Measurements from ENCODE around the gene PRR15. TPM values are rescaled to one million over a fixed set of nuclear protein-coding genes. Genes with fewer than 3 reads are reported as not detected.

PRR15 gene
- total RNA-seq, 1 donor from 2014 or later, result 6.6 TPM

DNA sequence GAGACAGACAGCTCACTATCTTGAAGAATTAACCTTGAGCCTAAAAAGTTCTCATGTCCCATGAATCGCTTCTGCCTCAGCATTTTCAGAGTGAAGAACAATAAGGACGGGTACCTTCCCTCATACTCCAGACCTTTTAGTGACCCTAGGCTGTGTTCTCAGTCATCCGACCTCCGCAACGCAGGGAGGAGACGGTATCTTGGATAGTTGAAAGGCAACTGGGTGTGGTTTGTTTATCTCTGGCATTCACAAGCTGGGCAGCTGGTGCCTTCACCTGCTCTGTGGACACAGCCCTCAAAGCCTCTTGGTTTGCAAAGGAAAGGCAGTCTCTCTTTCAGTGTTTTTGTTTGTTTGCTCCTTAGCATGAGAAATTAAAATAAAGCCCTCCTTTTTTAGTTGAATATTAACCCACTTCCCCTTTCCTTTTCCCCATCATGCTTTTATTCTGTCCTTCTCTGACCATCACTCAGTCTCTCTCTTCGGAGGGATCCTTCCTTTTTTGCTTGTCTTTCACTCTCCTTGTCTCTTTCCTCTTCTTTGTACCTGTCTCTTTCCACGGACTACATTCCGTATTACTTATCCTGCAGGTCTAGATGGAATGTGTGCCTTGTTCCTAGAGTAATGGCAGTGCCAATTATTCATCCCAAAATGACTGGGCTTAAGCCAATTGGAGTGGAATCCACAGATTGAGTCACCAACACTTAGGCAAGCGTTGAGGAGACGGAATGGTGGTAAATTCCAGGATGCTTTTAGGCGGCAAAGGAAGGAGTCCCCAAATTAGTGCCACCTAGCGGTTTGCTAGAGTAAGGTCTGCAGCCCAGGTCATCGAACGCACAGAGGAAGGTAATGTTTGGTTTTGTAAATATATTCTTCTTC is 45.8 kb downstream of the PRR15 start:
- Mint-ChIP-seq H3K36me3 (peaks cover 2% of the 10 kb centered on the region), H3K27ac (no peak overlapping the region), H3K4me3 (no peak overlapping the region), H3K27me3 (ENCODE audit: low read depth) (no peaks in the 10 kb centered on the region), H3K9me3 (peaks cover 12% of the 10 kb centered on the region), H3K4me1 (peaks cover 19% of the 10 kb centered on the region)
- TF ChIP-seq, protein P1, sequence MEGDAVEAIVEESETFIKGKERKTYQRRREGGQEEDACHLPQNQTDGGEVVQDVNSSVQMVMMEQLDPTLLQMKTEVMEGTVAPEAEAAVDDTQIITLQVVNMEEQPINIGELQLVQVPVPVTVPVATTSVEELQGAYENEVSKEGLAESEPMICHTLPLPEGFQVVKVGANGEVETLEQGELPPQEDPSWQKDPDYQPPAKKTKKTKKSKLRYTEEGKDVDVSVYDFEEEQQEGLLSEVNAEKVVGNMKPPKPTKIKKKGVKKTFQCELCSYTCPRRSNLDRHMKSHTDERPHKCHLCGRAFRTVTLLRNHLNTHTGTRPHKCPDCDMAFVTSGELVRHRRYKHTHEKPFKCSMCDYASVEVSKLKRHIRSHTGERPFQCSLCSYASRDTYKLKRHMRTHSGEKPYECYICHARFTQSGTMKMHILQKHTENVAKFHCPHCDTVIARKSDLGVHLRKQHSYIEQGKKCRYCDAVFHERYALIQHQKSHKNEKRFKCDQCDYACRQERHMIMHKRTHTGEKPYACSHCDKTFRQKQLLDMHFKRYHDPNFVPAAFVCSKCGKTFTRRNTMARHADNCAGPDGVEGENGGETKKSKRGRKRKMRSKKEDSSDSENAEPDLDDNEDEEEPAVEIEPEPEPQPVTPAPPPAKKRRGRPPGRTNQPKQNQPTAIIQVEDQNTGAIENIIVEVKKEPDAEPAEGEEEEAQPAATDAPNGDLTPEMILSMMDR (IDR thresholded peaks at IDR 0.05; ENCODE audit: unreplicated experiment), result peak; percentile 68
- no peak for DNase-seq (ENCODE audit: low spot score in 2 of 2, unreplicated experiment in 2 of 2)

DNA sequence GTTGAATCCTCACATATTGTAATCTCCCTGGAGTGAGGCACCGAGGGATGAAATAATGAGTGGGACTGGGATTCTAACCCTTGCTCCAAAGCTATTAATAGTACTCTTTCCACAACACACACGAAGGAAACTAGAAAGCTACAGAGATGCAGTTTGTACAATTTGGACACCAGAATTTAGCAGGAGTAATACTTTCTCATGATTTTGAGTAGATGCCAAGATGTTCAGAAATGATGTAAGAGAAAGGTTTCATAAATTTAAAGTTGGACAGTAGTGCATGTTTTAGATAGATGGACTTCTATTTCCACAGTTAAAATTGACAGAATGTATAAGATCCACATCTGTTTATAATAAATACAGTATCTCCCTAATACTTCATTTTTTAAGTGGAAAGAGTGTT is 46.5 kb downstream of the PRR15 start:
- no peak for DNase-seq (ENCODE audit: low spot score in 2 of 2, unreplicated experiment in 2 of 2)
- Mint-ChIP-seq H3K4me1 (peaks cover 19% of the 10 kb centered on the region), H3K4me3 (no peak overlapping the region), H3K36me3 (peaks cover 2% of the 10 kb centered on the region), H3K27ac (no peak overlapping the region), H3K9me3 (peaks cover 14% of the 10 kb centered on the region), H3K27me3 (ENCODE audit: low read depth) (no peaks in the 10 kb centered on the region)
- TF ChIP-seq, protein P1 (IDR thresholded peaks at IDR 0.05; ENCODE audit: unreplicated experiment), result peak; percentile 2

DNA sequence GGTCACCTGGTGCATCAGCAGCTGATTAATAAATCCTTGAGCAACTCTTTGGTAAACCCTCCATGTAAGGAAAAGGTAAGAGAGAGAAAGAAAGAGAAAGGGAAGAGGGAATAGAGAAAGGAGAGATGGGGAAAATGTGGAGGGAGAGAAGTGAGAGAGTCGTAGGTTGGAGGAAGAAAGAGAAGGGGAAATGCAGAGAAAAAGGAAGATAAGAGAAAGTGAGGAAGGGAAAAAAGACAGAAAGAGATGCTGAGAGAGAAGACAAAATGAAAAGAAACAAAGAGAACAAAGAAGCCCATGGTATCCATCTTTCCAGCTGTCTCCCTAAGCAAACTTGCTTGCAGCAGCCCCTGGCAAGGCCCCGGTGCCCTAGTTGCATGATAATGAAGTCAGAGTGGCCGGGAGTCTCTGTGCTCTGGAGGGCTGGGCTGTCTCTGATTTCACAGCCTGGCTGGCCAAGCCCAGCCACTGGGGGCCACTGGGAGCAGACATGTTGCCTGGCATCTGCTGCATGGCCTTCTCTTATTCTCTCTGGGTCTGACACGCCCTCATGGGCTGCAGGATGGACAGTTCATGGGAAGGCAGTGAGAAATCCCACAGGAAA is 48.4 kb downstream of the PRR15 start:
- H3K27ac Mint-ChIP-seq, result no peak overlapping the region
- H3K4me1 Mint-ChIP-seq, result peaks cover 13% of the 10 kb centered on the region
- H3K27me3 Mint-ChIP-seq (ENCODE audit: low read depth), result no peaks in the 10 kb centered on the region

DNA sequence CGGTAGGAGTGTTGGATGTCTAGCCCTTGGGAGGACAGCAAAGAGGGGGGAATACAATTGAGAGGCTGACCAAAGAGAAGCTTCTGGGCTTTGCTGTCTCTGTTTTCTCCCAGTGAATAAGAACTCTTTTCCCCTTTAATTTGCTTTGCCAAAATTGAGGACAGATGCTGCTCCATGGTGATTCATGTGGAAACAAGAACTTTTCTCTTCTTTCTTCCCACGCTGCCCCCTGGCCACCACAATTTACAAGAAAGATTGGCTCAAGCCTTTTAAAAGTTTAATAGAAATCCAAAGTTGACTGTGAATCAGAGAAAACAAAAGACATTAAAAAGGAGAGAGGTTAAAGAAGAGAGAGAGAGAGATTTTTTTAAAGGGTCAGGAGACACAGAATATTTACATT is 49.0 kb downstream of the PRR15 start:
- Mint-ChIP-seq H3K36me3 (peaks cover 2% of the 10 kb centered on the region), H3K4me3 (no peak overlapping the region), H3K4me1 (peaks cover 13% of the 10 kb centered on the region), H3K27ac (no peak overlapping the region), H3K27me3 (ENCODE audit: low read depth) (no peaks in the 10 kb centered on the region), H3K9me3 (peaks cover 18% of the 10 kb centered on the region)
- TF ChIP-seq, protein P1 (IDR thresholded peaks at IDR 0.05; ENCODE audit: unreplicated experiment), result no peak
- no peak for DNase-seq (ENCODE audit: low spot score in 2 of 2, unreplicated experiment in 2 of 2)

More for the DNA sequence above, 48.4 kb downstream of the PRR15 start:
- peaks cover 2% of the 10 kb centered on the region for H3K36me3 Mint-ChIP-seq
- no peak overlapping the region for H3K4me3 Mint-ChIP-seq
- TF ChIP-seq, protein P1 (IDR thresholded peaks at IDR 0.05; ENCODE audit: unreplicated experiment), result no peak
- no peak for DNase-seq (ENCODE audit: low spot score in 2 of 2, unreplicated experiment in 2 of 2)
- H3K9me3 Mint-ChIP-seq, result peaks cover 14% of the 10 kb centered on the region

DNA sequence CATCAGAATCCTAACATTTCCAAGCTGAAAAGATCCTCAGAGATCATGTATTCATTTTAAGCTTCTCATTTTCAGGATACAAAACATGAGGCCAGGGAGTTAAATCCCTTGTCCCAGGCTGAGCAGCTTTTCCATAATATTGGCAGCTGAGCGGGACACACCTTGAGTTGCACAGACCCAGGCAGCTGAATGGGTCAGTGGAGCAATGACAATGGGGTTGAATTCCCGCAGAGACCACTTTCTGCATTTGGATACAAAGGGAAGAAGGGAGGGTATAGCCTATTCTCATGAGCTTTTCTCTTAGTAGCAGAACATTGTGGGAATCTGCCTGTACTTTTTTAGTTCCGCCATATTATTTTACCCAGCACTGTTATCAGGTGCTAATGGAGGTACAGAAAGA is 49.5 kb downstream of the PRR15 start:
- no peak overlapping the region for H3K4me3 Mint-ChIP-seq
- peaks cover 18% of the 10 kb centered on the region for H3K9me3 Mint-ChIP-seq
- H3K27ac Mint-ChIP-seq, result no peak overlapping the region
- H3K4me1 Mint-ChIP-seq, result peaks cover 13% of the 10 kb centered on the region
- peaks cover 2% of the 10 kb centered on the region for H3K36me3 Mint-ChIP-seq
- TF ChIP-seq, protein P1 (IDR thresholded peaks at IDR 0.05; ENCODE audit: unreplicated experiment), result no peak
- H3K27me3 Mint-ChIP-seq (ENCODE audit: low read depth), result no peaks in the 10 kb centered on the region
- no peak for DNase-seq (ENCODE audit: low spot score in 2 of 2, unreplicated experiment in 2 of 2)

Data from mesothelial cell of epicardium (in vitro differentiated cells).